Cardiac fibroblast (primary cell): Measurements from ENCODE around the gene VMAC.
A peak's percentile ranks its signal among the peaks of the same experiment; 100 is the strongest.
"Not testable (repeated sequence)": the region's sequence is repeated elsewhere in the genome, so short reads cannot be mapped to it uniquely, and the experiment has no call there.

ENCODE experiments used
- DNase-seq, 2 donors: peaks; one replicate each; pipeline versions ENCODE4 v3.0.0 to v3.0.0-alpha.2; 2010; ENCODE audit warnings: low read depth in 2 of 2
- H3K4me3 ChIP-seq, 2 donors: replicated peaks in 1 of 2; 1 replicate in 1 of 2; 2 replicates in 1 of 2; pipeline ENCODE4 v1.5.1; 2011; ENCODE audit warnings: low read depth in 2 of 2, low read length in 2 of 2, mild to moderate bottlenecking in 2 of 2, moderate library complexity in 1 of 2
- CTCF ChIP-seq: IDR thresholded peaks from one replicate; pipeline ENCODE4 v1.5.1; 2011; ENCODE audit warnings: low read depth, mild to moderate bottlenecking, low read length, inconsistent platforms

Gene VMAC

GRCh38 chr19:5904352-5905113, at the start of gene VMAC:
Gene VMAC, plus strand, starts transcription at chr19:5904872. Its CDS starts 19 bp downstream, at chr19:5904891.
- DNase-seq, result peak; percentile 100
- no peak for TF ChIP-seq CTCF
- H3K4me3 ChIP-seq, result peak within 1 kb of the TSS; percentile 80 to 100

DNA sequence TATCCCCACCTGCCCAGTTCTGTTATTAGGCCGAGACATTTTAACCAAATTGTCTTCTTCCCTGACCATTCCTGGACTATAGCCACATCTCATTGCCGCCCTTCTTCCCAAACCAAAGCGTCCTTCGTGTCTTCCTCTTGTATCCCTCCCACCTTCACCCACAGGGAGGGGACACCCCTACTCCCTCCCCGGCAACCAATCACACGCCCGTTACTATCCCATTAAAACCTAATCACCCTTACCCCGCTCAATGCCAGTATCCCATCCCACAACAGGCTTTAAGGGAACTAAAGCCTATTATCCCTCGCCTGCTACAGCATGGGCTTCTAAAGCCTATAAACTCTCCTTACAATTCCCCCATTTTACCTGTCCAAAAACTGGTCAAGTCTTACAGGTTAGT, 49.5 kb upstream of the VMAC start:
- not testable (repeated sequence) for H3K4me3 ChIP-seq, DNase-seq

- no peak overlapping the region for H3K4me3 ChIP-seq
- TF ChIP-seq CTCF, result no peak
- DNase-seq, result no peak
These were observed 47.2 kb upstream of the VMAC start for GRCh38 chr19:5857203-5858081.

- TF ChIP-seq CTCF, result no peak
- no peak for DNase-seq
- no peak overlapping the region for H3K4me3 ChIP-seq
These were observed 41.5 kb upstream of the VMAC start for GRCh38 chr19:5863030-5863665.

DNA sequence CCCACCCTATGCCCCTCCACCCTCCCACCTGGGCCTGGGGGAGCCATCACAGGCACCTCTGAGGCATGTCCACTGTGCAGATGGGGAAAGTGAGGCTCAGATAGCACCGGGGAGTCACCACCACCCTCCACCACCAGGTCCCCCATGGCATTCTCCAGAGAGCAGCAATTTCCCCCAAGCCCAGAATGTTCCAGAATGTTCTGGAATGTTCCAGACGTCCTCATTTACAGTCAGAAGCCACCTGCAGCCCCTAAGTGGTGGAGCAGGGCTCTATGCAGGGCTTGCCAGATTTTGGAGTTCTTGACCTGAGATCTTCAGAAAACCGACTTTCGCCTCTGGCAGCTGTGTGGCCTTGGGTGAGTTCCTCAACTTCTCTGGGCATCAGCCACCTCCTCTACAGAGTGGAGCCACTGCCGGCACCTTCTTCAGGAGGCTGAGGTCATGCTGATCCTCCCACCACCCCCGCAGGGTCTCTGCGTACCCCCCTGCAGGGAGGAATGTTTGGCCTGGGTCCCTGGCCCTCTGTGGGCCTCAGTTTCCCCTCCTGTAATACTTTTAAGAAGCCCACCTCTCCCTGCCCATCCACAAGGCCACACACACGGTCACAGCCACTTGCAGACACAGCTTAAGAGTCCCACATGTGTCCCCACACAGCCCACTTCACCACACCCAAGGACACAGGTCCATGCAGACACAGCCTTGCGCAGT, 40.5 kb upstream of the VMAC start:
- no peak for TF ChIP-seq CTCF
- H3K4me3 ChIP-seq, result no peak overlapping the region
- no peak for DNase-seq

DNA sequence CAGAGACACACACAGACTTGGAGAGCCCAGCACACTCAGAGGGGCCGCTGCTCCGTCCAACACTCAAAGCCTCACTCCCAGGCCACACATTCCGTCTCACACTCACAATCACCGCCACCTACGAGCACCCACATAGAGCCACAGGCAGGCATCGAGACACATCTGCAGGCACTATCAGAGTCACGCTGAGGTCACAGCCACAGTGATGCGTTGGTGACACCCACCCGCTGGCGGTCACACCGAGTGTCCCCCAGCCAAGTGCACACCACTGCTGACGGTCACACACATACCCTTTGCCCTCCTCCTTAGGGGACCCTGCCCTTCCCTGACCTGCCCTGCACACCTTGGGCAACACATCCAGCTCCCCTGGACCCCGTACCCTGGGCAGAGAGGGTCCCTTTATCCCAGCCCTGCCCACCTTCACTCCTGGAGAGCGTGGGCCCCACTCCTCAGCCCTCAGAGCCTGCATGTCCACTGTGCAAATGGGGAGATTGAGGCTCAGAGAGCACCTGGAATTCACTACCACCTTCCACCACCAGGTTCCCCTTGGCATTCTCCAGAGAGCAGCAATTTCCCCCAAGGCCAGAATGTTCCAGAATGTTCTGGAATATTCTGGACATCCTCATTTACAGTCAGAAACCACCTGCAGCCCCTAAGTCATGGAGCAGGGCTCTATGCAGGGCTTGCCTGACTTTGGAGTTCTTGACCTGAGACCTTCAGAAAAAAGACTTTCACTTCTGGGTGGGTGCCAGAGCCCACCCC, 39.8 kb upstream of the VMAC start:
- TF ChIP-seq CTCF, result peak; percentile 28

More for the DNA sequence above, 39.8 kb upstream of the VMAC start:
- no peak overlapping the region for H3K4me3 ChIP-seq
- no peak for DNase-seq
